Urothelium cell line (cell line): ENCODE results near the gene SPOUT1.
"Not testable (repeated sequence)": the region's sequence is repeated elsewhere in the genome, so short reads cannot be mapped to it uniquely, and the experiment has no call there.

Source experiments
- DNase-seq: peaks from one replicate; pipeline ENCODE4 v3.0.0; 2011; ENCODE audit warnings: low spot score, mixed read lengths
- FAIRE-seq: peaks from 2 replicates; lab custom pipeline; 2011; peaks lifted over from hg19 to GRCh38; lab: Jason Lieb, UNC

Gene SPOUT1

GRCh38 chr9:128818099-128818838, 11.3 kb downstream of the SPOUT1 start, which contains the start of gene ENDOG:
ENDOG (plus strand) TSS chr9:128818500; CDS start chr9:128818685, 185 bp downstream.
- FAIRE-seq (no peak), DNase-seq (peak; percentile 93)

GRCh38 chr9:128810873-128811272, 18.7 kb downstream of the SPOUT1 start:
- DNase-seq (no peak), FAIRE-seq (no peak)

DNA sequence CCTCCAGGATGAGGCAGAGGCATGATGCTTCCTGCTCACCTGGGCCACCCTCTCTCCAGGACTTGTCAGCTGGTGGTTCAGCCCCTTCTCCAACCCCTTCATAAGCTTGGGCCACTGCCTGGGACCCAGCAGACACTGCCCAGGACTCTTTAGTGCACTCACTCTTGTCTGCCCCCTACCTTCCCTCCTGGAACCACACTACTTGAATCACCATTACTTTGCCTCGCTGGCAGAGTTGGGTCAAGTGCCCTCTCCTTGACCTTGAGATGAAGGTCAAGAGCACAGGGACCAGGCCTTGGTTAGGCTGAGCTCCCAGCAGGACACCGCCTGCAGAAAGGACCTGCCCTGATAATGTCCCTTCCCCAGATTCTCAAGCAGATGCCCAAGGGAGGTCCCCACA, 19.8 kb downstream of the SPOUT1 start:
- DNase-seq = no peak
- FAIRE-seq = no peak

DNA sequence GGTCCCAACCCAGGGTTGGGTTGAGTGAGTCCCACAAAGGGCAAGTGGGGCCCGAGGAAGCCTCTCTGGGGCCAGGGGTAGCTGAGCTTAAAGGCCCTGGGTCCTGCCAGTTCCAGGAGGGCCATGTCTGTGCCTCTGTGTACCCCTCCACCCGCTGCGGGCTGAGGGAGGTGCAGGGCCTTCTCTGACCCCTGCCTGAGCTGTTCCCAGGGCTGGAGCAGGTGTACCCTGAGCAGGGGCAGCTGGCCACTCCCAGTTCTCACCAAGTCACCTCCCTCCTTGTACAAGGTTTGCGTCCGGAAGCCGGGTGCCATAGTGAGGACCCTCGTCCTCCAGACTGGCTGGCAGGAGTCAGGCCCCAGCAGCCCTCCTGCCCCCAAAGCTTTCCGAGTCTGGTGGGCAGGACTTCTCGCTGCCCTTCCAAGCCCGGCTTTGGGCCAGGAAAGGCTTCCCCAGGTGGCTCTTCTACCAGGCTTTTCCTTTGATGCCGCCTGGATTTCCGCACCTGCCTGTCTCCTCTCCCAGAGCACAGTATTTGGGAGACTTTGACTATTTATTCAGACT, 20.5 kb downstream of the SPOUT1 start:
- FAIRE-seq (no peak), DNase-seq (no peak)

- DNase-seq = no peak
- FAIRE-seq = no peak
Observed at GRCh38 chr9:128808543-128808942, 21.1 kb downstream of the SPOUT1 start.

GRCh38 chr9:128807827-128808226, 21.8 kb downstream of the SPOUT1 start:
- DNase-seq = no peak
- FAIRE-seq = no peak

DNA sequence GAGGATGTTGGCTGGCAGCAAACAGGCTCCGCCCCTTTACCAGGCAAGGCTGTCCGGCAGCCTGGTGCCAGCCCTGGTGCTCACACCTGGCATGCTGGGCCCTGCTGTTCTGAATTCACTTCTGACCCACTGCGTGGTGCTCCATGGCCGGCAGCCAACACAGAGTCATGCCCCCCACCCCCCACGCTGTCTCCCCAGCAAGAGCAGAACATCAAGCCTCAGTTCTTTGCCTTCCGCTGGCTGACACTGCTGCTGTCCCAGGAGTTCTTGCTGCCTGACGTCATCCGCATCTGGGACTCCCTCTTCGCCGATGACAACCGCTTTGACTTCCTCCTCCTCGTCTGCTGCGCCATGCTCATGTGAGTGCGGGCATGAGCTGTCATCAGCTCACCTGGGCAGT, 23.9 kb downstream of the SPOUT1 start:
- no peak for FAIRE-seq
- no peak for DNase-seq

GRCh38 chr9:128802482-128802881, 27.1 kb downstream of the SPOUT1 start:
- FAIRE-seq = no peak
- DNase-seq = no peak

- FAIRE-seq (no peak), DNase-seq (no peak)
Observed at GRCh38 chr9:128800061-128800460, 29.5 kb downstream of the SPOUT1 start.

DNA sequence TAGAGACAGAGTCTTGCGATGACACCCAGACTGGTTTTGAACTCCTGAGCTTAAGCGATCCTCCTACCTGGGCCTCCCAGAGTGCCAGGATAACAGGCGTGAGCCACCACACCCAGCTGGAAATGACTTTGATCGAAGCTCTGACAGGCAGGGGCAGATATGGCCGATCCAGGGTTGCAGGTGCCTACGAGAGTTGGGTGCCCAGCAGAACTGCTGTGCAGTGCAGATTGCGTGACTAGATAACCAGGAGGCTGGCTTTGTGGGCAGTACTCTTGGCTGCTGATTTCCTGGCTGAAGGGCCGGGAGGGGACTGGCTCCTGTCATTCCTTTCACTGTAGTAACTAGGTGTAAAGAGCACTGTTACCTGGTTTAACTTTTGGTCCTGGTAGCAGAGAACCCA, 30.7 kb downstream of the SPOUT1 start:
- FAIRE-seq (no peak), DNase-seq (no peak)

GRCh38 chr9:128794961-128795360, 34.6 kb downstream of the SPOUT1 start:
- DNase-seq, FAIRE-seq: not testable (repeated sequence)

GRCh38 chr9:128792978-128793686, 36.5 kb downstream of the SPOUT1 start:
- DNase-seq (no peak), FAIRE-seq (no peak)

DNA sequence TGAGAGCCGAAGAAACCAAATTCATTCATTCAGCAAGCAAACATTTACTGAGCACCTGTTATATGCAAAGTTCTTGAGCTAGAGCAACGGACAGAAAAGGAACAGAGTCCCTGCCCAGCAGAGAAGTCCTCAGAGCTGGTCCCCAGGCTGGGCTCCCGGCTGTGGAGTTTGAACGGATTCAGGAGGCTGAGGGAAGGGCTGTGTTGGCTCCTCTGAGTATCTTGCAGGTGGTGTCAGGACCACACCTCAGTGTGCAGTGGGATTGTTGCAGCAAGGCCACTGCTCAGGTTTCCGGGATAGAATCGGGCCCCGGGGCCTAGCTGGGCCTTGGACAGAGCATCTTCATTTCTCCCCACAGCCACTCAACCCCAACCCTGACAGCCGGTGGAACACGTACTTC, 37.5 kb downstream of the SPOUT1 start:
- FAIRE-seq (no peak), DNase-seq (no peak)

DNA sequence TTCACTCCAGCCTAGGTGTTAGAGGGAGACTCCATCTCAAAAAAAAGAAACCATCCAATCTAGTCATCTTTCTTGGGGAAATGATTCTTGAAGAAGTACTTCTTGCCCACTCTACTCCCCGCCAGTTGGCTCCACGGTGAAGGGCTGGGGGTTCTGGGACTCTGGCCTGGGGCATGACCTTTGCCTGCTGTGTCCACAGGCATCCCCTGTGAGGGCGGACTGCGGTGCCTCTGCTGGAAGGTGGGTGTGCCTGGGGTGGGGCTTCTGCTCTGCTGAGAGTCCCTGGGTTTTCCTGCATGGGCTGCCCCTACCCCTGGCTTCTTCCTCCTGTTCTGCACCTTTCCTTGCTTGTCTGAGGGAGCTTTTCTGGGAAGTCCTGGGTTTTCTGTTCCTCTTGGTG, 39.1 kb downstream of the SPOUT1 start:
- DNase-seq (no peak), FAIRE-seq (no peak)

DNA sequence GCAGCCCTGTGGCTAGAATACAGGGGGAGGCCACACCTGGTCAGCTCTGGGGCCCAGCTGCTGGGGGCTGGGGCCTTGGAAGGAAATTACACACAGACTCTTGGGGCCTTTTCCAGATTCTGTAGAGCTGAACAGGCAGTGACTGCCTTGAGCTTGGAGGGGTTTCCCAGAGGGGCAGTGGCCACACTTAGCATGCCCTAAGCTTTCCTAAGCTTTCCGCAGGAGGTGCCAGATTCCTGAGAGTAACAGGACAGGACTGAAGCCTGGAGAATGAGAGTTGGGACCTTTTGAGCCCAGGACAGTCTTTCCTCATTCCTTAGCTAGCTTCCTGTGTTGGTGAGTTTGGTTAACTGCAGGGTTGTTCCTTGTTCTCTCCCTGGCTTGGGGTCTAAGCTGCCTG, 41.1 kb downstream of the SPOUT1 start:
- FAIRE-seq (no peak), DNase-seq (no peak)

- FAIRE-seq = no peak
- no peak for DNase-seq
Observed at GRCh38 chr9:128787659-128788058, 41.9 kb downstream of the SPOUT1 start.

DNA sequence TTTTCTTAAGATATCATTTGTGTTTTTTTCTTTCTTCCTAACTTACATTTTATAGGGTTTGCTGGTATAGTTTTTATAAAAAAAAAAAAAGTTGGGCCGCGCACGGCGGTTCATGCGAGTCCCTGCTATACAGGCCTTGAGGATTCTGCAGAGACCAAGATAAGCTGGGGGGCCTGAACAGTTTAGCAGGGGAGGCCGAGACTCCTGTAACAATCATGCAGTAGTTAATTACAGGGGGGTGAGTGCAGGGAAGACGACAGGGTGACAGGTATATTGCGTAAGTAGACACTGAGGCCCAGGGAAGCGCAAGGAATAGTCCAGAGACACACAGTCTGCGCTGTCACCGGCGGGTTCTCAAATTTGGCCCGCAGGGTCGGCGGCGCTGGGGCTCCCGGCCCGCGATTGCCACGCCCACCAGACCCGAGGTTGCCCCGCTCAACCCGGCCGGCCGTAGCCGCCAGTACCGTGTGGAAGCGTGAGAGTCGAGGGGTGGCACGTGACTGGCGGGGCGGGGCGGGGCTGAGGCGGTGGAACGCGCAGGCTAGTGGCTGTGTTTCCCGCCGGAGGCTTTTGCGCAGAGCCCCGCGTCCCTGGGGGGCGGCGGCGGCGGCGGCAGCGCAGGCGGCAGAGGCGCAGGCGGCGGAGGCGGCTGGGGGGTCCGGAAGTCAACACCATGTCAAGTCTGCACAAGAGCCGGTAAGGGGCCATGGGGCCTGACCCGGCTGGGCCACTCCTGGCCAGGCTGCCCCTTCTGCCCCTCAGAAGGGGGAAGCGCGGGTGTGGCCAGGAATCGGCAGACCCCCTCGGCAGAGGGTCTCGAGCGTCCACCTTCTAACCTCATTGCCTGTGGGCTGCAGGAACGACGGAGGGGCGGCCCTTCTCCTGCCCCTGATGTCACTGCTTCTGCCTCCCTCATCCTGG, 42.7 kb downstream of the SPOUT1 start, which contains the start of gene TBC1D13:
Gene TBC1D13 (plus strand): TSS at position 573 of the 921 bp plus-strand sequence. CDS start 101 bp downstream, at position 674.
- peak; percentile 89 for DNase-seq
- FAIRE-seq = peak; percentile 87

DNA sequence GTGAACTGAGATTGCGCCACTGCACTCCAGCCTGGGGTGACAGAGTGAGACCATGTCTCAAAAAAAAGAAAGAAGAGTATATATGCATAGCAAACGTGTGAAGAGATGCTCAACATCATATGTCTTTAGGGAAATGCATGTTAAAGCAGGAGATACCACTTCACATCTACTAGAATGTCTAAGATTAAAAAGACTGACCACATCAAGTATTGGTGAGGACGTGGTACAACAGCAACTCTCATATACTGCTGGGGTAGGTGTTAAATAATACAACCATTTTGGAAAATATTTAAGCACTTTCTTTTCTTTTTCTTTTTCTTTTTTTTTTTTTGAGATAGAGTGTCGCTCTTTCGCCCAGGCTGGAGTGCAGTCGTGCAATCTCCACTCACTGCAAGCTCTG, 44.2 kb downstream of the SPOUT1 start:
- FAIRE-seq (no peak), DNase-seq (no peak)

- no peak for FAIRE-seq
- no peak for DNase-seq
Observed at GRCh38 chr9:128782669-128783068, 46.9 kb downstream of the SPOUT1 start.

DNA sequence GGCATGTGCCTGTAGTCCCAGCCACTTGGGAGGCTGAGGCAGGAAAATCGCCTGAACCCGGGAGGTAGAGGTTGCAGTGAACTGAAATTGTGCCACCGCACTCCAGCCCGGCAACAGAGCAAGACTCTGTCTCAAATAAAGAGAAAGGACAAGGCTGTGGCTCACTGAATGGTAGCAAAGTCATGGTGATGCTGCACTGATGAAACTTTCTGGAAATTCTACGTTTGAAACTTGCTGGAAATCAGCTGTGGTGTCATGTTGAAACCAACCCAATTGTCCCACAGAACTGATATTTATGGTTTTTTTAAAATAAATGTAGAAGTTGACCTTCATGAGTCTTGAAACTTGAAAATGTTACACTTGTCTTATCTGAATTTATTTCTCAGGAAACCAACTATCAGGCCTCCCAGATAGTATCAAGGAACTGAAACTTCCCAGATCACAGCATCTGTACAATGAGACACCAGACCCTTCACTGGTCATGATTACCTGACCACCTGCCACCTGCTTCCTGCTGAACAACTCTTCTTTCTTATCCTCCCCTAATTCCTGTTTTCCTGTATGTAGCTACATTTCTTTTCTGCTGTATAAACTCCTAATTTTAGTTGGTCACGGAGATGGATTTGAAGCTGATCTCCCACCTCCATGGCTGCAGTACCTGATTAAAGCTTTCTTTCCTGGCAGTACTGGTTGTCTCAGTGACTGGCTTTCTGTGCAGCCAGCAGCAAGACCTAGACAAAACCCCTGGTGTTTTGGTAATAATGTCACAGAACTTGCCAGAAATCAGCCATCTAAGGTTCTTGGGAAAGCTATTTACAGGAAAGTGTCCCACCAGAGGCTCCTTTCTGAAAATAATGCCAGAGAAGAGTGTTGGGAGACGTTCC, 48.2 kb downstream of the SPOUT1 start:
- FAIRE-seq (no peak), DNase-seq (no peak)
